Ovary (tissue), 3 donors: ENCODE results near the gene FMN1.

Source experiments
- CTCF ChIP-seq, 3 donors: fragments of 450-650 bp in 2 of 3; fragments of 200-600 bp in 1 of 3; IDR thresholded peaks; one replicate each; pipeline versions ENCODE4 v1.5.1 to v1.8.0; 2016 to 2022; ENCODE audit warnings: antibody characterized with exemption in 3 of 3, mild to moderate bottlenecking in 1 of 3
- EP300 ChIP-seq: sonication (generic); formaldehyde crosslinking; IDR thresholded peaks from one replicate; pipeline ENCODE4 v1.6.1; 2017; ENCODE audit warnings: antibody characterized with exemption
- POLR2A ChIP-seq: fragments of 450-650 bp; IDR thresholded peaks from one replicate; pipeline ENCODE4 v1.6.1; 2017; ENCODE audit warnings: antibody characterized with exemption, mild to moderate bottlenecking, moderate library complexity
- donor health status: DM: no; HTN: no; CAD: no.

GRCh38 chr15:32927124-32927523 is 267.4 kb downstream of the FMN1 start:
- TF ChIP-seq CTCF (IDR thresholded peaks at IDR 0.05): no peak
- TF ChIP-seq POLR2A: no peak
- TF ChIP-seq EP300: no peak
